Stimulated activated CD4-positive, alpha-beta T cell treated with anti-CD3 and anti-CD28 coated beads, Interleukin-12 subunit alpha, Interleukin-12 subunit beta, amount 100 ng/mL, for 48 hours (primary cell): ENCODE measurements around the gene EPB41L4A.
"Not testable (repeated sequence)": the region's sequence is repeated elsewhere in the genome, so short reads cannot be mapped to it uniquely, and the experiment has no call there.

Source experiments
- DNase-seq, 3 donors: peaks; one replicate each; pipeline ENCODE4 v3.0.0-alpha.2; 2020; ENCODE audit warnings: low read depth in 2 of 3, low spot score in 1 of 3

EPB41L4A gene

GRCh38 chr5:112217843-112218579 is 201.1 kb downstream of the EPB41L4A start:
- DNase-seq = no peak

GRCh38 chr5:112216140-112216539 is 202.9 kb downstream of the EPB41L4A start:
- no peak for DNase-seq

DNA sequence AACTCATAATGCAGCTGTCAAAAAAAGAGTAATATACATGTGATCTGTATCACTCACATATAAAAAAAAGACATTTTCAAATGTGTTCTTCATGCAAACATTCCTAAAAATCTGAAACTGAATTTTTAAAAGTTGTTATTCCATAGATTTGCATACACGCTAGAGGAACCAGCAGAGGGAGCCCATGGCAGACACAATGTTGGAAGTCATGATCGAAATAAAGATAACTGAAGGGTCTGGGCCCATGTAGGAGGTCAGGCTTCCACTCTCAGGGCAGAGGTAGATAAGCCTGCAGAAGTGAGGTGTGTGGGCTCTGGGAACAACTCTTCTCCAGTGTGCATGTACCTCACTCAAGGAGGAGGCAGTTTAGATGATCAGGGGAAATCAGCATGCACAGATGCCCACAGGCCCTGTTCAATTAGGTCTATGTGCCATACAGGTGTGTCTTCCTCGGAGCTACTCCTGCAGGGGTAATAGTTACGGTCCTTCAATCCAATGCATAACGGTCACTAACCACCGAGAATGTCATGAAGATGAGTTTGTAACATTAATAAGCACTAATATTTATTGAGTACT is 208.6 kb downstream of the EPB41L4A start:
- DNase-seq = no peak

GRCh38 chr5:112208699-112209615 is 210.1 kb downstream of the EPB41L4A start:
- no peak for DNase-seq

DNA sequence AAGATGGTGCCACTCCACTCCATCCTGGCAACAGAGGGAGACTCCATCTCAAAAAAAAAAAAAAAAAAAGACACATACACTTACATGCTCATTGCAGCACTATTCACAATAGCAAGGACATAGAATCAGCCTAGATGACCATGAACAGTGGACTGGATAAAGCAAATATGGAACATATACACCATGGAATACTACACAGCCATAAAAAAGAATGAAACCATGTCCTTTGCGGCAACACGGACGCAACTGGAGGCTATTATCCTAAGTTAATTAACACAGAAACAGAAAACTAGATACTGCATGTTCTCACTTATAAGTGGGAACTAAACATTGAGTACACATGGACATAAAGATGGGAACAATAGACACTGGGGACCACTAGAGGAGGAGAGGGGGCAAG is 210.9 kb downstream of the EPB41L4A start:
- not testable (repeated sequence) for DNase-seq

- no peak for DNase-seq
These were observed 213.2 kb downstream of the EPB41L4A start for GRCh38 chr5:112205846-112206245.

GRCh38 chr5:112203229-112203628 is 215.8 kb downstream of the EPB41L4A start:
- no peak for DNase-seq

- no peak for DNase-seq
These were observed 216.4 kb downstream of the EPB41L4A start for GRCh38 chr5:112202694-112203093.

GRCh38 chr5:112201141-112201540 is 217.9 kb downstream of the EPB41L4A start:
- DNase-seq = no peak

- no peak for DNase-seq
These were observed 218.9 kb downstream of the EPB41L4A start for GRCh38 chr5:112200131-112200530.

DNA sequence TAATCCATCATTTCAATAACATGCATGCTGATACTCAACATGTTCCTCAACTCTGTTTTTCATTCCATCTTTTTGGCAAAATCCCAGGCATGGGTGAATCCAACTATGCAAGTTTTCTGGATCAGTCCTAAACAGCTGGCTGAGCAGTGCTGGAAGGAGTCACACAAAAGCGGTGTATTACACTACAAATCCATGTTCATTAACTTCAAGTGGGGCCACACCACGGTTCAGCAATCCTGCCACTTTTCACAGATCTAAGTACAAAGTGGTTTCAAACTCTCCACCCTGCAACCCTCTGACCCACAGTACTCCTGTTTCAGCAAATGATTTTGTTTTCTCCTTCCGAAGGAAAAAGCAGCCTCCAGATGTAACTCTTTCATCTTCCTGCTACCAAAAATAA is 222.5 kb downstream of the EPB41L4A start:
- DNase-seq = no peak

GRCh38 chr5:112195924-112196323 is 223.2 kb downstream of the EPB41L4A start:
- DNase-seq = no peak

DNA sequence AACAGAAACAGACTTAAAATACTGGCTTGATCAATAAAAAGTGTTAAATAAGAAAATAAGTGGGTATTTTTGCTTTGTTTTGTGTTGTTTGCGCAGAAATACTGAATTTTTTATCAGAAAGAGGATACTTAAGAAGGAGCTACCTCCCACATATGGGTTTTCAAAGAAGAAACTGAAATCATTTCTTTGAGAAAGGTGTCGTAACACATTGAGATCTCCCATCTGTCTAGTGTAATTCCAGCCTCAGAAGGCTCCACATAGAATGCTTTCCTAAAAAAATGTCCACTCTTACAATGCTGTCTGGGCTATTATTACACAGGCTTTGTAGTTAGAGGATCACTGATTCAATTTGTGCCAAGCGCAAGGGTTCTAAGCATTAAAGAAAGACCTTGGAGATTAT is 226.2 kb downstream of the EPB41L4A start:
- DNase-seq = no peak

- no peak for DNase-seq
These were observed 227.0 kb downstream of the EPB41L4A start for GRCh38 chr5:112192072-112192471.

DNA sequence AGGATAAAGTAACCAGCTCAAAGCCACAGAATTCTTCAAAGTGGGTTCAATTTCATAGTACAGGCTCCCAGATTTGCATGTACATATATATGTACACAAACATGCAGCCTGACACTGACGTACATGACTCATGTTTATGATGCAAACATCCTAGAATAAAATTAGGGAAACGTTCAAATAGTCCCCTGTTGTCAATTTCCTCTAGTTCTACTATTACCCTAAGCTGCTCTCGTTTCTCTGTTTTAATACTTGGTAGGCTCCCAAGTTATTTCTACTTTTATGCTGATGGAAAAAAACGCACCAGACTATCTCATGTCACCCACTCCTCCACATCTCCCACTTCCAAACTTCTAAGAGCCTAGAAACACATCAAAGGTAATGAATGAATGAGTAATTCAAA is 229.7 kb downstream of the EPB41L4A start:
- DNase-seq = no peak

DNA sequence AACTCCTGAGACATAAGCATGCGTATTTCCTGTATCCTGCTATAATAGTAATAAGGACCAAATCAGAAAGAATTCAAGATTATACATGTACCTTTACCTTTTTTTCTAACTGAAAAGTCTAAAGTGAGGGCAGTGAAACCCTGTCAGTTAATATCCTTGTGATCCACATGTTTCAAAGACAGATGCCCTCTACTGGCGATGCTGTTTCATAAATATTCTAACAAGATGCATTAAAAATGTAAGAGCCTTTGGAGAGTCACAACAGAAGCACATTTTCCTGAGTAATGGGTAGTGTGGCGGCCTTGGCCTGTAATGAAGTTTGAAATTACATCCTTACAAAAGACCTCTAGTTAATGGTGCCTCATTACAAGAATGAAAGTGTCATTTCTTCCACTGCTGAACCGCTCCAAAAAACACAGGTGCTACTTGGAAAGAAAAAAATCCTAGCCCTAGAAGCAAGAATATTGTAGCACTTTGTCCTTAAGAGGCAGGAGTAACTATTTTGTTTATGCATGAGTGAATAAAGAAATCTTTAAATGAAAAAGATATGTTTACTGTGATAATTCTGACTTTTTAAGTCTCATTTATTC is 232.6 kb downstream of the EPB41L4A start:
- DNase-seq = no peak

- DNase-seq = no peak
These were observed 235.2 kb downstream of the EPB41L4A start for GRCh38 chr5:112183874-112184273.

- no peak for DNase-seq
These were observed 235.9 kb downstream of the EPB41L4A start for GRCh38 chr5:112183103-112183711.

- DNase-seq = no peak
These were observed 239.8 kb downstream of the EPB41L4A start for GRCh38 chr5:112179290-112179689.

DNA sequence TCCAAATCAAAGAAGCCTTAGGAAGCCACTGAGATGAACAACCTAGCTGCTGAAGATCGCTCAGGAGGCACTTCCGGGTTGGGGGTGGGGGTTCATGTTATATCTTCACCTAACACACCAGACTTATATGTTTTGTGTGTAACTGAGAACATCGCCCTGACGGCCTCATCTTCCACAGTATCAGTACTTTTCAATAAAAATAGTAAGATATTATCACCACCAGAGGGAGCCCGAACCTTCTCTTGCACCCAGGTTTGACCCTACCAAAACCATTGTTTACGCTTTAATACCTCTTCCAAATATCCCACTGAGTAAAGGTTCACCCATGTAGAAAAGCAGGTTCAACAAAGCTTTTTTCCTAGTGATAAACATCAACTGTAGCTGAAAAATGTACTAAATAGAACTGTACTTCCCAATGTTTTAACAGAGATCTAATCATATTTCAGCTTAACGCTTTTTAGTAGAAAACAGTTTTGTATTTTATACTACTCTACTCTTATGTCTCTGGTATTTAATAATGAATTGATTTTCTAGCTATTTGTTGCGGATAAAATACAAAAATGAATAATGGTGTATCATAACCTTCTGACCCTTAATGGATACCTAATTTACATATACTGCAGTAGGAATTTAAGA is 244.0 kb downstream of the EPB41L4A start:
- DNase-seq = peak in 1 of 3 donors; percentile 53
